Epithelial cell of esophagus (primary cell): ENCODE results near the gene STOML3.

Experiments used
- DNase-seq: peaks from one replicate; pipeline ENCODE4 v3.0.0; 2010; ENCODE audit warnings: low read depth
- H3K4me3 ChIP-seq: 2 replicates; pipeline ENCODE4 v1.5.1; 2011; ENCODE audit warnings: mild to moderate bottlenecking, low read length, control low read depth
- TF ChIP-seq, protein P1 (sequence below): IDR thresholded peaks from 2 replicates; pipeline ENCODE4 v1.5.1; 2011; ENCODE audit warnings: low read depth, mild to moderate bottlenecking, low read length, control low read depth, inconsistent platforms; ENCODE audit not compliant: insufficient read depth; ENCODE audit errors: missing control alignments

Gene STOML3

GRCh38 chr13:38998739-38999138 is 8.1 kb upstream of the STOML3 start:
- DNase-seq = no peak
- TF ChIP-seq, protein P1, sequence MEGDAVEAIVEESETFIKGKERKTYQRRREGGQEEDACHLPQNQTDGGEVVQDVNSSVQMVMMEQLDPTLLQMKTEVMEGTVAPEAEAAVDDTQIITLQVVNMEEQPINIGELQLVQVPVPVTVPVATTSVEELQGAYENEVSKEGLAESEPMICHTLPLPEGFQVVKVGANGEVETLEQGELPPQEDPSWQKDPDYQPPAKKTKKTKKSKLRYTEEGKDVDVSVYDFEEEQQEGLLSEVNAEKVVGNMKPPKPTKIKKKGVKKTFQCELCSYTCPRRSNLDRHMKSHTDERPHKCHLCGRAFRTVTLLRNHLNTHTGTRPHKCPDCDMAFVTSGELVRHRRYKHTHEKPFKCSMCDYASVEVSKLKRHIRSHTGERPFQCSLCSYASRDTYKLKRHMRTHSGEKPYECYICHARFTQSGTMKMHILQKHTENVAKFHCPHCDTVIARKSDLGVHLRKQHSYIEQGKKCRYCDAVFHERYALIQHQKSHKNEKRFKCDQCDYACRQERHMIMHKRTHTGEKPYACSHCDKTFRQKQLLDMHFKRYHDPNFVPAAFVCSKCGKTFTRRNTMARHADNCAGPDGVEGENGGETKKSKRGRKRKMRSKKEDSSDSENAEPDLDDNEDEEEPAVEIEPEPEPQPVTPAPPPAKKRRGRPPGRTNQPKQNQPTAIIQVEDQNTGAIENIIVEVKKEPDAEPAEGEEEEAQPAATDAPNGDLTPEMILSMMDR = no peak
- no peak overlapping the region for H3K4me3 ChIP-seq

GRCh38 chr13:38993381-38993780 is 2.8 kb upstream of the STOML3 start:
- TF ChIP-seq, protein P1 = no peak
- H3K4me3 ChIP-seq = no peak overlapping the region
- DNase-seq = no peak

GRCh38 chr13:38981096-38981495 is 9.5 kb downstream of the STOML3 start:
- TF ChIP-seq, protein P1 = no peak
- H3K4me3 ChIP-seq = no peak overlapping the region

GRCh38 chr13:38980750-38981078 is 9.9 kb downstream of the STOML3 start:
- H3K4me3 ChIP-seq = no peak overlapping the region
- DNase-seq = no peak
- TF ChIP-seq, protein P1 = no peak

More at GRCh38 chr13:38981096-38981495, 9.5 kb downstream of the STOML3 start:
- DNase-seq = no peak

DNA sequence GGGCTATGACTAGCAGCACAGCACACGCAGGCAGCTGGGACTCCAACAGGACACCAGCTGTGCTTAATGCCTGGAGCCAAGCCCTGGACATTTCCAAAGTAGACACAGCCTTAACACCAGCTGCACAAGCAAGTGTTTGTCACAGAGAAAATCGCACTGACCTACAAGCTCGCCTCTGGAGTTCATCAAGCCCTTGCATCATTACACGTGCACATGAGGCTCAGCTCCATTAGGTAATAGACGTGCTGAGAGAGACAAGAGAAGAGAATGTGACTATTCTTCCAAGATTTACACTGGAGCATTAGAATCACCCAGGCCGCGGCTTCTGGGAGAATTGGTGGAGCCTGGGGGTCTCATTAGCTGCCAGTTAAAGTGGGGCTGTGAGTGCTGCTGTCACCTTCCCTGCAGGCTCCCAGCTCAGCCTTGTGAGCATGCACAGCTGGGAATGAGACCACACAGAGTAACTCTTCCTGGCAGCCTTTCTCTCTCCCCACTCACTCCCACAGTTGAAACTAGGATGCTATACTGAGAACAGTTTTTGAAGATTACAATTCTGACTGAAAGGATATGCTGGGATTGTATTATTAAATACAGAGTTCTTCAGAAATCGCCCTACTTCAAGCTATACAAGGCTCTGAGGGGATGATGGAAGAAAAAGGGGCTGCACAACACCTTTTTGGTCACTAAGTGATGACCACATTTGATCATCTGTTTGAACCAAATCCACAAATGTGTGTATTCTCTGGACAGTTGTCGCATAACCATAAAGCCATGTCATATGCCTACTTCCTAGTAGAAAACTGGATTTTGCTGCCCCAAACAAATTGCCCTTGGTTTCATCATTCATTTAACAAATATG is 10.5 kb downstream of the STOML3 start:
- no peak overlapping the region for H3K4me3 ChIP-seq
- no peak for DNase-seq
- TF ChIP-seq, protein P1 = no peak

GRCh38 chr13:38970380-38971051 is 20.1 kb downstream of the STOML3 start:
- no peak overlapping the region for H3K4me3 ChIP-seq
- DNase-seq = peak; percentile 57
- TF ChIP-seq, protein P1 = peak; percentile 24
